NCI-H82 (cell line): ENCODE data around the gene SOAT2.
A peak's percentile ranks its signal among the peaks of the same experiment; 100 is the strongest.
"Not testable (repeated sequence)": the region's sequence is repeated elsewhere in the genome, so short reads cannot be mapped to it uniquely, and the experiment has no call there.

ENCODE experiments used
- DNase-seq: peaks from one replicate; lab custom pipeline; 2025; lab: John Stamatoyannopoulos, UW

The SOAT2 gene

GRCh38 chr12:53105712-53106439, 2.6 kb downstream of the SOAT2 start:
- no peak for DNase-seq

- DNase-seq = no peak
Observed at GRCh38 chr12:53107122-53107521, 3.8 kb downstream of the SOAT2 start.

DNA sequence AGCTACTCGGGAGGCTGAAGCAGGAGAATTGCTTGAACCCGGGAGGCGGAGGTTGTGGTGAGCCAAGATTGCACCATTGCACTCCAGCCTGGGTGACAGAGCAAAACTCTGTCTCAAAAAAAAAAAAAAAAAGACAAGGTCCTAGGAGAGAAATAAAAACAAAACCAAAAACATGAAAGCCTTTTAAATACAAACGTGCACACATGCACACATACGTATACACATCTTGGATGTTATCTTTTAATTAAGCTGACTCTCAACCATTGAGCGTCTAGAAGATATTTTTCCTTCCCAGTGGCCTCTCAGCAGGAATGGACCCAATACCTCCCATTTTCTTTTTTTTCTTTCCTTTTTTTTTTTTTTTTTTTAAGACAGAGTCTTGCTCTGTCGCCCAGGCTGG, 9.1 kb downstream of the SOAT2 start:
- not testable (repeated sequence) for DNase-seq

DNA sequence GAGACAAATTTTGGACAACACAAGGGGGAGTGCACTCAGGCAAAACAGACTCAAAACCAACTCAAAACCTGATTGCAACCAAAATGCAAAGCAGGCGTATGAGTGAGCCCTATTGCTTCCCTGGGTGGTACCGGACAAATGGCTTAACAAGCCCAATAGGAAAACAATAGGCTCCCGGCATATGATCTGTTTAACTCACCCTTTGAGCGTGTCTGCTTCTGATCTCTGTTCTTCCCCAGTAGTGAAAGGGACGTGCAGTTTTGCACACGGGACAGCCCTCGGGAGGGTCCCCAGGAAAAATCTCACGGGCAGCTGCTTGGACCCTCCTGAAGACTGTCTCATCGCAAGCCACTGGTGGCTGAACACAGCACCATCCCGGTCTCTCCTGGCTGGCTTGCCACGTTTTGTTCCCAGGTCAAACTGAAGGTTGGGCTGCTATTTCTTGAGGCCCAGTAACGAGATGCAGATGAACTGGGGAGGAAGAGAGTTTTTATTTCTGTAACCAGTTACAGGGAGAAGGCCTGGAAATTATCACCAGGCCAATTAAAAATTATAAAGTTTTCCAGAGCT, 9.9 kb downstream of the SOAT2 start:
- no peak for DNase-seq

- DNase-seq = no peak
Observed at GRCh38 chr12:53113951-53114350, 10.7 kb downstream of the SOAT2 start.

DNA sequence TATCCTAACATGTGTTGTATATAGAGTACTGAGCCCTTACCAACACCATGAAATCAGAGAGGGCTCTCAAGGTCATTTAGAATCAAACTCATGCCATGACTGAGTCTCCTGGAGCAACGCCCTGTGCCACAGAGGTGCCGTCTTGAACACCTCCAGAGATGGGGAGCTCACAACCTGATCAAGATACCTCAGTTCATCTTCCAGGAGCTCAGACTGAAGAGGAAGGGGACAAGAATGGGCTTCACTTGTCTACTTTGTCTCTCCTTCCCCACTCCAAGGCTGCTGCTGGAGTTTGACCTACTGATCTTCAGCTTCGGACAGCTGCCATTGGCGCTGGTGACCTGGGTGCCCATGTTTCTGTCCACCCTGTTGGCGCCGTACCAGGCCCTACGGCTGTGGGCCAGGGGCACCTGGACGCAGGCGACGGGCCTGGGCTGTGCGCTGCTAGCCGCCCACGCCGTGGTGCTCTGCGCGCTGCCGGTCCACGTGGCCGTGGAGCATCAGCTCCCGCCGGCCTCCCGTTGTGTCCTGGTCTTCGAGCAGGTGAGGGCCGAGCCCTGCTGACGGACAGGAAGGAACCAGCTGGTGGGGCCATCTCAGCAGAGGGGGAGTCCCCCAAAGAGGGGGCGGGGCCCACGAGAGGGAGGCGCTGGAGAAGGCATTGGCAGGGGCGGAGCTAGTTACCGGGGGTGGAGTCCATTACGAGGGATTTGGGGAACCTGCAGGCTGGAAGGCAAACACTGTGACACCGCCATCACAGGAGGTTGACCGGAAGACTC, 12.0 kb downstream of the SOAT2 start:
- no peak for DNase-seq

DNA sequence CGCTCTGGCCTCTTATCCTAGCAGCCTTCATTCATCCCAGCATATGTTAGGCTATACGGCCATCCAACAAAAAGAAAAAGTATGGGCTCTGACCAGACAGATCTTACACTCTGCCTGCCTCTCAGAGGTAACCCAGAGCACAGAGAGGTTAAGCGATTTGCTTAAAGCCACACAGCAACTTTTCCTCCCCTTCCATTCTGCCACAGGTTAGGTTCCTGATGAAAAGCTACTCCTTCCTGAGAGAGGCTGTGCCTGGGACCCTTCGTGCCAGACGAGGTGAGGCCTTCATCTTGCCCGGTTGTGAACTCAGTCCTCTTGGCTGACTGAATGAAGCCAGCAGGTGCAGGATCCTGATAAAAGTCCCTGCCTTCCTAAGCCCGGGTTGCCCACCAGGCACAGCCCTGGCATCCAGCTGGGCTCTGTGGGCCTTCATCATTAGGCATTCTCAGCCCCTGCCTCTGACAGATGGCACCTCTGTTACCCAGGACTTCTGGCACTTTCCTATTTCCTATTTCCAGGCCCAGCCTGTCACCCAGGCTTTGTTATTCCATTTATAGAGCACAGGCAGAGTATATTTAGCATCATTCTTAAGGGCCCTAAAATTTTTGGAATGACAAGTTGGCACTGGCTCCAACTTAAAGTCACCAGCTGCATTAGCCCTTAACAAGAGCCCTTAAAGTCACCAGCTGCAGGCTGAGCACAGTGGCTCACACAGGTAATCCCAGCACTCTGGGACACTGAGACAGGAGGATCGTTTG, 12.8 kb downstream of the SOAT2 start:
- no peak for DNase-seq

DNA sequence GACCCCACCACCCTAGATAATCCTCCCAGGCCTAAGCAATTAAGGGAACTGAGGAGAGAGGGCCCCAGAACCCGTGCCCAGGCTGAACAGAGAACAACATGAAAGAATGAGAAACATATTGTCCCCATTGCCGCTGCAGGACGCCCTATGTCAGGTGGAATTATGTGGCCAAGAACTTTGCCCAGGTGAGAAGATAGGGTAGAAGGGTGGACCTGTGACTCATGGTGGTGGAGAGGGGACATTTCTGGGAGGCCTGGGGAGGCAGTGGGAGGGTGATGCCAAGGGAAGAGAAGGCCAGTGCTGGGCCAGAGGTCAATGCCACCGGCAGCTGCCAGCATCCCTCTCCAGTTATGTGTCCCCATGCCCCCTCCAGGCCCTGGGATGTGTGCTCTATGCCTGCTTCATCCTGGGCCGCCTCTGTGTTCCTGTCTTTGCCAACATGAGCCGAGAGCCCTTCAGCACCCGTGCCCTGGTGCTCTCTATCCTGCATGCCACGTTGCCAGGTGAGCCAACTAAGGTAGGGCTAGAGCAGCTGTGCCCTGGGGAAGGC, 15.5 kb downstream of the SOAT2 start:
- no peak for DNase-seq

- no peak for DNase-seq
Observed at GRCh38 chr12:53120685-53121525, 17.6 kb downstream of the SOAT2 start.

- peak; percentile 17 for DNase-seq
Observed at GRCh38 chr12:53122961-53123468, 19.7 kb downstream of the SOAT2 start.

DNA sequence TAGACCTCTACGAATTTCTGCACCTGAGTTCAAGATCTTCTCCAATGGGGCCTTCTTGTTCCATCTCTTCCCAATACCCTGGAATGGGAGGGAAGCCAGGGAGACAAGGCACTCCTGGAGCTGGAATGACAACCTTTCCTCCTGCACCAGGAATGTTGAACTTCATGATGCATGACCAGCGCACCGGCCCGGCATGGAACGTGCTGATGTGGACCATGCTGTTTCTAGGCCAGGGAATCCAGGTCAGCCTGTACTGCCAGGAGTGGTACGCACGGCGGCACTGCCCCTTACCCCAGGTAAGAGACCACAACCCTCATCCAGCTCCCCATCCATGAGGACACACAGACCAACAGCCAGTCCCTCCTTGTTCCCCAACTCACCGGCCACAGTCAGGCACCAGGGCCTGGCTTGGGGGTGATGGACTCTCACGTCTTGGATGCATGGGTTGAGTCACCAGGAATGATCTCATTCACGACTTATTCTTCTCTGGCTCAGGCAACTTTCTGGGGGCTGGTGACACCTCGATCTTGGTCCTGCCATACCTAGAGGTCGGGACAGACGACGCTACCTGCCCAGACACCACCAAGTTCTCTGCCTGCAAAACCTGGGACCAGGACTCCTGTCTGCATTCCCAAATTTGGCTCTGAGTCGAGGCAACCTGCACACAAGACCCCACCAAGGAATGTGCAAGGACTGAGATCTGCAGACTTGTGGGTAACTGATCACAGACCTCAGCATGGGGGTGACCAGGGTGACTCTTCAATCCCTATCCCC, 20.5 kb downstream of the SOAT2 start:
- DNase-seq = no peak

DNA sequence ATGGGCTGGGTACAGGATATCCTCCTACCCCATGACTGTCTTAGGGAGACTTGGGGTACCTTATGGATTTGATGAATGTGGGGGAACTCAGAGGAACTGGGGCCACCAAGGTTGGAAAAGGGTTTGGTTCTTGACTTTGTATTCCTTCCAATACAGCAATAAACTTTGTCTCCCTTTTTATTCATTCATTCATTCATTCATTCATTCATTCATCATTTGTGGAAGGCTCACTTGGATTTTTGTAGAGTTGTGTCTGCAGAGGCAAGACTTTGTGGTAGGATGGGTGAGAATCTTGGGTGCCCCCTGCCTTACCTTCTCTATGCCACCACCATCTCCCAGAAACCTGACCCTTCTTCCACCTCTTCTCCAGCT, 21.1 kb downstream of the SOAT2 start:
- no peak for DNase-seq

DNA sequence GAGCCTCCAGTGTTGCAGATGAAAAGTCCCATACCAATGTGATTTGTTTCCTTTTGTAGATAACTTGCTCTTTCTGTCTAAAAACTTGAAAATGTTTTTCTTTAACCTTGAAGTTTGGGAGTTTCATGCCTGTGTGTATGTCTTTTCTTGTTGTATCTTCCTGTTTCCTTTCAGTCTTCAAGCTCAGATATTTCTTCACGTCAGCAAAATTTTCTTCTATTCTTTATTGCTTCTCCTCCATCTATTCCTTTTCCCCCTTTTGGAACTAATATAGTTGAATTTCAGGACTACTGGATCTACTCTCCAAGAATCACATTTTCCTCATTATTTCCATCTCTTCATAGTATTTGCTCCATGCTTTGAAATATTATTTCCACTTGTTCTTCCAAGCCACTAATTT, 23.9 kb downstream of the SOAT2 start:
- DNase-seq = no peak

GRCh38 chr12:53128780-53129569, 25.7 kb downstream of the SOAT2 start:
- no peak for DNase-seq

GRCh38 chr12:53131844-53132243, 28.6 kb downstream of the SOAT2 start:
- DNase-seq = no peak

- DNase-seq = no peak
Observed at GRCh38 chr12:53133722-53134121, 30.4 kb downstream of the SOAT2 start.

DNA sequence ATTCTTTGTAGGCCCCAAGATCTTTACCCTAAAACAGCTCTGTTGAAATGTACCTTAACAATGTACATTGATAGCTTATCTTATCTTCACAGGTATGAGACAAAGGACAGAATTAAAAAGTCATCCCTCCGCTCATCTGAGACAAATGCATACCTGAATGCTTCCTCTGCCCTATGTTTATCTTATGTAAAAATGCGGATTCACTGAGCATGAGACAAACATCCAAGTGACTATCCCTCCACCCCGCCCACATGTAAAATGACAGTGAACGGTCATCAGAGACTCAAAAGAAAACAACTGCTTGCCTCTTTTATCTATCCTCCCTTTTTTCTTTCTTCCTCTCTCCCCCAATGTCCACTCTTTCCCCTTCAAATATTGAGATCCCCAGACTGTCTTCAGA, 40.1 kb downstream of the SOAT2 start:
- DNase-seq = no peak

GRCh38 chr12:53145383-53146260, 42.3 kb downstream of the SOAT2 start:
- no peak for DNase-seq
